MM.1S (cell line): ENCODE results near the gene C1QC.
"Not testable (repeated sequence)": the region's sequence is repeated elsewhere in the genome, so short reads cannot be mapped to it uniquely, and the experiment has no call there.

Experiments
- DNase-seq: peaks from one replicate; pipeline ENCODE4 v3.0.0-alpha.2; 2015
- H2AFZ ChIP-seq: fragments of 300-600 bp; sonication (generic); 2 replicates; pipeline ENCODE4 v1.6.0; 2016; ENCODE audit warnings: antibody characterized with exemption, low read length
- H3F3A ChIP-seq: fragments of 300-600 bp; sonication (generic); 2 replicates; pipeline ENCODE4 v1.6.1; 2016; ENCODE audit warnings: mild to moderate bottlenecking, antibody characterized with exemption, low read length, moderate library complexity, mixed read lengths; ENCODE audit not compliant: insufficient read depth
- H3K27ac ChIP-seq: fragments of 300-600 bp; sonication (generic); 2 replicates; pipeline ENCODE4 v1.5.1; 2016; ENCODE audit warnings: mild to moderate bottlenecking, low read length
- H3K27me3 ChIP-seq: fragments of 300-600 bp; sonication (generic); replicated peaks from 2 replicates; pipeline ENCODE4 v1.6.0; 2016; ENCODE audit warnings: low read length; ENCODE audit not compliant: insufficient read depth
- H3K36me3 ChIP-seq: fragments of 300-600 bp; sonication (generic); replicated peaks from 2 replicates; pipeline ENCODE4 v1.6.1; 2016; ENCODE audit warnings: mild to moderate bottlenecking, low read length, mixed read lengths; ENCODE audit not compliant: insufficient read depth
- H3K4me1 ChIP-seq: fragments of 300-600 bp; sonication (generic); 2 replicates; pipeline ENCODE4 v1.6.1; 2016; ENCODE audit warnings: low read length, mixed read lengths
- H3K4me2 ChIP-seq: fragments of 300-600 bp; sonication (generic); 2 replicates; pipeline ENCODE4 v1.6.0; 2016; ENCODE audit warnings: low read depth, low read length
- H3K4me3 ChIP-seq: fragments of 300-600 bp; sonication (generic); 2 replicates; pipeline ENCODE4 v1.5.1; 2016; ENCODE audit warnings: low read length, mixed read lengths
- H3K79me2 ChIP-seq: fragments of 300-600 bp; sonication (generic); 2 replicates; pipeline ENCODE4 v1.6.1; 2016; ENCODE audit warnings: mixed run types, low read length, mixed read lengths
- H3K9ac ChIP-seq: fragments of 300-600 bp; sonication (generic); 2 replicates; pipeline ENCODE4 v1.6.1; 2016; ENCODE audit warnings: low read length, mixed read lengths
- H3K9me2 ChIP-seq: fragments of 300-600 bp; sonication (generic); replicated peaks from 2 replicates; pipeline ENCODE4 v1.6.1; 2016; ENCODE audit warnings: mild to moderate bottlenecking, low read length, mixed read lengths; ENCODE audit not compliant: insufficient read depth
- H3K9me3 ChIP-seq: fragments of 300-600 bp; sonication (generic); replicated peaks from 2 replicates; pipeline ENCODE4 v1.6.1; 2016; ENCODE audit warnings: mild to moderate bottlenecking, low read length, mixed read lengths; ENCODE audit not compliant: insufficient read depth
- H4K20me1 ChIP-seq: fragments of 300-600 bp; sonication (generic); 2 replicates; pipeline ENCODE4 v1.6.1; 2016; ENCODE audit warnings: mild to moderate bottlenecking, low read length, moderate library complexity, mixed read lengths; ENCODE audit not compliant: insufficient read depth
- EZH2 ChIP-seq: fragments of 300-600 bp; sonication (generic); optimal IDR thresholded peaks from 2 replicates; pipeline ENCODE3; 2017; ENCODE audit warnings: low read depth, mild to moderate bottlenecking, antibody characterized with exemption, low read length, mixed read lengths
- EZH2phosphoT487 ChIP-seq: fragments of 300-600 bp; sonication (generic); IDR thresholded peaks from 2 replicates; pipeline ENCODE4 v1.6.1; 2018; ENCODE audit warnings: antibody characterized with exemption, low read length
- TF ChIP-seq, protein P1 (sequence below): fragments of 300-600 bp; sonication (generic); IDR thresholded peaks from 2 replicates; pipeline ENCODE4 v1.5.1; 2016; ENCODE audit warnings: antibody characterized with exemption, low read length, mixed read lengths

C1QC gene

DNA sequence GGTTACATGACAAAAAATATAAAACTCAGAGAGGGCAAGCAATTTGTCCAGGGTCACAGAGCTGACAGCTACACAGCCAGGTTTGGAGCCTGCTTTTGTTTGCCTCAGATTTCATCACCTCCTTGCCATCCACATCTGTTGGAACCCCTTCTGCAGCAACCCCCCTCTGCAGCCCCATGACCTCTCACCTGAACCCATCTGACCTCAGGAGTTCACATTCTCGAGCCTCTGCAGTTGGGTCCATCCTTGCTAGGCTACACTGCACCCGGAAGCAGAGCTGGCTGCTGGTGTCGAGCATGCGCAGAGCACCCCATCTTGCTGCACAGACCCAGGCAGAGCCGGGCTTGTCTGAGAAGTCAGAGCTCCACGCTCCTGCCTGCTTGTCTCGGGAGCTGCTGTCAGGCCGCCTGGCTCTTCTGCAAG, 19.6 kb downstream of the C1QC start:
- Histone ChIP-seq H3K27ac (no peak overlapping the region), H3K9ac (no peak overlapping the region), H4K20me1 (no peaks in the 10 kb centered on the region), H3K9me3 (no peaks in the 10 kb centered on the region), H3K27me3 (peaks cover 88% of the 10 kb centered on the region), H3K79me2 (no peaks in the 10 kb centered on the region), H3K4me3 (no peak overlapping the region), H3K4me1 (no peaks in the 10 kb centered on the region), H3K9me2 (no peaks in the 10 kb centered on the region), H2AFZ (no peak overlapping the region), H3K4me2 (no peak overlapping the region), H3K36me3 (no peaks in the 10 kb centered on the region), H3F3A (no peaks in the 10 kb centered on the region)
- no peak for TF ChIP-seq EZH2
- TF ChIP-seq EZH2phosphoT487: no peak
- TF ChIP-seq, protein P1, sequence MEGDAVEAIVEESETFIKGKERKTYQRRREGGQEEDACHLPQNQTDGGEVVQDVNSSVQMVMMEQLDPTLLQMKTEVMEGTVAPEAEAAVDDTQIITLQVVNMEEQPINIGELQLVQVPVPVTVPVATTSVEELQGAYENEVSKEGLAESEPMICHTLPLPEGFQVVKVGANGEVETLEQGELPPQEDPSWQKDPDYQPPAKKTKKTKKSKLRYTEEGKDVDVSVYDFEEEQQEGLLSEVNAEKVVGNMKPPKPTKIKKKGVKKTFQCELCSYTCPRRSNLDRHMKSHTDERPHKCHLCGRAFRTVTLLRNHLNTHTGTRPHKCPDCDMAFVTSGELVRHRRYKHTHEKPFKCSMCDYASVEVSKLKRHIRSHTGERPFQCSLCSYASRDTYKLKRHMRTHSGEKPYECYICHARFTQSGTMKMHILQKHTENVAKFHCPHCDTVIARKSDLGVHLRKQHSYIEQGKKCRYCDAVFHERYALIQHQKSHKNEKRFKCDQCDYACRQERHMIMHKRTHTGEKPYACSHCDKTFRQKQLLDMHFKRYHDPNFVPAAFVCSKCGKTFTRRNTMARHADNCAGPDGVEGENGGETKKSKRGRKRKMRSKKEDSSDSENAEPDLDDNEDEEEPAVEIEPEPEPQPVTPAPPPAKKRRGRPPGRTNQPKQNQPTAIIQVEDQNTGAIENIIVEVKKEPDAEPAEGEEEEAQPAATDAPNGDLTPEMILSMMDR: no peak
- no peak for DNase-seq

DNA sequence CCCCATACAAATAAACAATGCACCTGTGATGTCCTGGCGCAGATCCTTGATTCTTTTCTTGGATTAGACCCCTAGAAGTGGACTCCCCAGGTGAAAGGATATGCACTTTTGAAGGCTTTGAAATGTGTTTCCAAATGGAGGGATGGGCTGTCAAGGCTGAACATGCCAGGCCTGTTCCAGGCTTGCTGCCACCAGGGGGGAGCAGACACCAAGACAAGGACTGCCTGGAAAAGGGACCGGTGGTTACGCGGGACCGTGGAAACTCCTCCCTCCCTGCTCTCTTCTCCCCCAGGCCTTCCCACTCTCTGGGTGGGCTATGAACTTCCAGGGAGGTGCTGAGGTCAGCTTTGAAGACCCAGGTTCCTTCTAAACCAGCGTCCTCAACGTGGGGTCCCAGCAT, 22.3 kb downstream of the C1QC start:
- Histone ChIP-seq H3K4me1 (no peaks in the 10 kb centered on the region), H3K9me3 (no peaks in the 10 kb centered on the region), H3K4me2 (no peak overlapping the region), H2AFZ (no peak overlapping the region), H3K79me2 (no peaks in the 10 kb centered on the region), H4K20me1 (no peaks in the 10 kb centered on the region), H3F3A (no peaks in the 10 kb centered on the region), H3K9ac (no peak overlapping the region), H3K9me2 (no peaks in the 10 kb centered on the region), H3K4me3 (no peak overlapping the region), H3K27ac (no peak overlapping the region), H3K36me3 (no peaks in the 10 kb centered on the region), H3K27me3 (peaks cover 93% of the 10 kb centered on the region)
- TF ChIP-seq EZH2 (no peak), EZH2phosphoT487 (no peak)
- TF ChIP-seq, protein P1: no peak; the same call in 1 of the 2 replicates
- no peak for DNase-seq

DNA sequence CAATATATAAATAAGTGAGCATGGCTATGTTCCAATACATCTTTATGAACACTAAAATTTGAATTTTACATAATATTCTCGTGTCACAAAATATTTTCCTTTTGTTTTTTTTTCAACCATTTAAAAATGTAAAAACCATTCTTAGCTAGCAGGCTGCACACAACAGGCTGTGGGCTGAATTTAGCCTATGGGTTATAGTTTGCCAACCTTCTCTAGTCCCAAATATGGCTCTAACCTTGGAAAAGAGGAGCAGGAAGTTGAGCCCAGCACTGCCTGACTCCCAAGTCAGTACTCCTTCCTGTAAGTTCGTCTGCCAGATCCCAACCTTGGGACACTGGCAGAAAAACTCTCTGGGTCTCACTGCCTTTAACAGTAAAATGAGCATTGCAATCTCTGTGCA, 23.0 kb downstream of the C1QC start:
- Histone ChIP-seq H3K9ac (no peak overlapping the region), H3K9me3 (no peaks in the 10 kb centered on the region), H4K20me1 (no peaks in the 10 kb centered on the region), H3K9me2 (no peaks in the 10 kb centered on the region), H3K27me3 (peaks cover 93% of the 10 kb centered on the region), H3K79me2 (no peaks in the 10 kb centered on the region), H3K36me3 (no peaks in the 10 kb centered on the region), H3K27ac (no peak overlapping the region), H2AFZ (no peak overlapping the region), H3K4me1 (no peaks in the 10 kb centered on the region), H3F3A (no peaks in the 10 kb centered on the region), H3K4me3 (no peak overlapping the region), H3K4me2 (no peak overlapping the region)
- DNase-seq: no peak
- TF ChIP-seq EZH2 (no peak), EZH2phosphoT487 (no peak)
- TF ChIP-seq, protein P1: no peak

DNA sequence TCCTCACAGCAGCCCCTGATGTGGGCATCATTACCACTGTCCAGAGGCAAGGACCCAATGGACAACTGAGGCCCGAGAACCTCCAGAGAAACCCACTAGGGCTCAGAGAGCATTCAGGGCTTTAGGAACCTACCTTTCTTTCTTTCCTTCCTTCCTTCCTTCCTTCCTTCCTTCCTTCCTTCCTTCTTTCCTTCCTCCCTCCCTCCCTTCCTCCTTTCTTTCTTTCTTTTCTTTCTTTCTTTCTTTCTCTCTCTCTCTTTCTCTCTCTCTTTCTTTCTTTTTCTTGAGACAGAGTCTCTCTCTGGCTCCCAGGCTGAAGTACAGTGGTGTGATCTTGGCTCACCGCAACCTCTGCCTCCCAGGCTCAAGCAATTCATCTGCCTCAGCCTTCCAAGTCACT, 25.4 kb downstream of the C1QC start:
- H4K20me1 ChIP-seq, H2AFZ ChIP-seq, H3K9ac ChIP-seq, H3K79me2 ChIP-seq, H3F3A ChIP-seq, H3K4me3 ChIP-seq, H3K36me3 ChIP-seq, DNase-seq, H3K27ac ChIP-seq, H3K9me3 ChIP-seq, H3K4me1 ChIP-seq, H3K4me2 ChIP-seq, H3K9me2 ChIP-seq: not testable (repeated sequence)
- peaks cover 99% of the 10 kb centered on the region for H3K27me3 ChIP-seq
